Stimulated activated CD4-positive, alpha-beta T cell treated with anti-CD3 and anti-CD28 coated beads, Interleukin-15, amount 100 ng/mL, for 48 hours (primary cell): ENCODE data around the gene CCBE1.
"Not testable (repeated sequence)": the region's sequence is repeated elsewhere in the genome, so short reads cannot be mapped to it uniquely, and the experiment has no call there.

Experiments used
- DNase-seq, 2 donors: peaks; one replicate each; pipeline ENCODE4 v3.0.0-alpha.2; 2020; ENCODE audit warnings: low read depth in 2 of 2

Gene CCBE1

DNA sequence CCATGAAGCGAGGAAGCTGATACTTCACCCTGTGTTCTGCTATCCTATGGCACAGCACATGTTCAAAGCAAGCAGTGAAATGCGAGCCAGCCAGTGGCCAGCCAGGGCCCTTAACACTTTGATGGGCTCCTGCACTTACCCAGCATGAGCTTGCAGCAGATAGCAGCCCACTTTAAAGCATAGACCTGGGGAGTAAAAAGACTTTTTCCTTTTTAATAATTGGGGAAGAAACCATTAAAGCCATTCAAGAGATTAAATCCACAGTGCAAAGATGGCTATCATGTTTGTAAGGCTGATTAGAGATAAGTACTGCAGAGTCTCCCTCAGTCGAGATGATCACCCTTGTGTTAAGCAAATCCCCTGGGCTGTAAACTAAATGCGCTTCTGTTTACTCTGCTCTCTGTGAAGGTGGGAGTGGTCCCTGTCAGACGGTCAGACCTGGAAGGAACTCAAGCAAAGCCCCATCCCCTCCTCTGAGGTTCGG lies 15.7 kb downstream of the CCBE1 start:
- no peak for DNase-seq

DNA sequence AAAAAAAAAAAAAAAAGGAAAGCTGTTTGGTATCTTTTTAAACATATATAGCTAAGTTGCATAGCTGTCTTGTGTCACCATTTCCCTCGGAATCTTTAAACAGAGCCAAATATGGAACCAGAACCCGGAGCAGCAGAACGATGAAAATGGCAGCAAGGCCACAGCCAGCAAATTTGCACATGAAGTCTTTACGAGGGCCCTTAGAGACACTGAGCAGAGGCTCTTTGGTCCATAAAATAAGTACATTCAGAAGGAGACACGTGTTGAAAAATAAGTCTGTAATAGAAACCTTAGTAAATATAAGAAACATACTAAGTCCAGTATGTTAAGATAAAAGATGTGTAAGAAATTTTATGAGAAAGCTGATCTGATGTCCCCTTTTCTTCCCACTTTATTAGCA lies 16.2 kb downstream of the CCBE1 start:
- no peak for DNase-seq

DNA sequence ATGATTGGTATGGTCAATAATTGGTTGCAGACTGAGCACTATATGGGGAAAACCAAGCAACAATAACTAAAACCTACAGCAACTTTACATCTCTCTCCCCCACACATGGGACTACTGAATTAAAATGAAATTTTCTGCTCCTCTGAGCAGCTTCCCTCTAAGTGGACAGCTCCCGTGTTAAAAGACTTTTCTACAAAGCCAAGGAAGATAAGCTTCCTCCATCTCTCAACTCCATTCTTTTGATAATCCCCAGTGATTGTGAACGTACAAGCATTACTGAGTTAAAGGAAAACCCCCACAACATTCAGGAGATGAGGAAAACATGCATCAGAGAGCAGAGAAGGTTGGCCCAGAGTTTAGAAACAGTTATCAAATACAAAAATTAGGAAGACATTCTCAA lies 21.9 kb downstream of the CCBE1 start:
- no peak for DNase-seq

DNA sequence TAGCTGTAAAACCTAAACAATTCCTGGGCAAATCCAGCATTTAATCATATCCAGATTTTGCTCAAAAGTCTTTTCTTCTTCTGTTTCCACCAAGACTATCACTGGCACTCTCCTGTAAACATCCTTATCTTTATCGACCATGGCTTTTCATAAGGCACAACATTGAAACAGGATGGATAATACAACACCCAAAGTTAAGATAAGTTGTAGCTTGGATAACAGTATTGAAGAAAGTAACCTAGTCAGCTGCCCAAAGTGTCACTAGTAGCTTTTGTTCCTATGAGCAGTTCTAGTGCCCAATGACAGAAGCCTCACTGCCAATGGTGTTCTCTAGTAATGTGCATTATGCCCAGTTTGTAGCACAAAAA lies 22.3 kb downstream of the CCBE1 start:
- DNase-seq, result no peak

DNA sequence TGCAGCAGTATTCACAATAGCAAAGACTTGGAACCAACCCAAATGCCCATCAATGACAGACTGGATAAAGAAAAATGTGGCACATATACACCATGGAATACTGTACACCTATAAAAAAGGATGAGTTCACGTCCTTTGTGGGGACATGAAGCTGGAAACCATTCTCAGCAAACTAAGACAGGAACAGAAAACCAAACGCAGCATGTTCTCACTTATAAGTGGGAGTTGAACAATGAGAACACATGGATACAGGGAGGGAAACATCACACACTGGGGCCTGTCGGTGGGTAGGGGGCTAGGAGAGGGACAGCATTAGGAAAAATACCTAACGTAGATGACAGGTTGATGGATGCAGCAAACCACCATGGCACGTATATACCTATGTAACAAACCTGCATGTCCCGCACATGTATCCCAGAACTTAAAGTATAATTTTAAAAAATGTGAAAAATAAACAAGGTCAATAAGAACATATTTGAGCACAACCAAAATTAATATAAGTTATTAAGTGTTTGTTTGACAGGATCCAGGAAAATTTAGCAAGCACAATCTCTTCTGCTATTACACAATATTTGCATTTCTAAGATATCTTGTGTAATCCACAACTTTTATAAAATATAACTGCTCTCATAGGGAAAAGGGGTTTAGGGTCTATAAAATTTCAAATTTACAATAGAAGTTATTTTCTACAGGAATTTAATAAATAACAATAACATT lies 22.9 kb downstream of the CCBE1 start:
- no peak for DNase-seq

DNA sequence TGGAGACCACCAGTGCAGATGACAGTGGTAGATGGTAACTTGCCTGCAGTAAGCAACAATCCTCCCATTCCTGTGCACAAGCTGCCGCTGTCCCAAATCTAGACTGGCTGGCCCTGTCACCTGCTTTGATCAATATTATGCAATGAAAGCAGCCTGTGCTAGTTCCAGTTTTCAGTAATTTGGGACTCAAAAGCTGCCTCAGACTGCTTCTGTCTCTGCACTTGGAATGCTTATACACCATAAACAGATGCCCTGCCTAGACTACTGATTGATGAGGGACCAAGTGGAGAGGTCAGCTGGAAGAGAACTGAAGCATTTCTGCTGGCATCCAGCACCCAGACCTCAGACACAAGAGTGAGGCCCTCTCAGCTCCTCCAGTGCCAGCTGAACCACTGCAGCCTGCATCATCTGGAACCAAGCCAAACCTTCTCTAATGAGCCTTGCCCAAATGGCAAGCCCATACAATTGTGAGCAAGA lies 24.9 kb downstream of the CCBE1 start:
- DNase-seq, result no peak

DNA sequence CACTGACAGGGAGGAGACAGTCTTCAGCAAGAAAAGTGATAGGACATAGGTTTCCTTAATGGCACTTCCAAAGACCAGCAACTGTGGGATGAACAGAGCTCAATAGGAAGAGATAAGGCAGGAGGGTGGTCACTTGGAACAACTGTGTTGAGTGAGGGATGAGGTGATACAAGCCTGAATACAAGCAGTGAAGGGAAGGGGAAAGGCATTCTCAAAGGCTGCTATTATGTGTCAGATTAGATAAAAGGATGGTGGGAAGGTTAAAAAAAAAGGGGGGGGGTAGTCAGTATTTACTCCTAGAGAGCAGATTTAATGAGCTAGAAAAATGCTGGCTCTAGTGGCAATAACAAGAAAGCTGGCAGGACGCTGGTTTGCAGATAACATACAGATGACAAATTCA lies 25.7 kb downstream of the CCBE1 start:
- no peak for DNase-seq

DNA sequence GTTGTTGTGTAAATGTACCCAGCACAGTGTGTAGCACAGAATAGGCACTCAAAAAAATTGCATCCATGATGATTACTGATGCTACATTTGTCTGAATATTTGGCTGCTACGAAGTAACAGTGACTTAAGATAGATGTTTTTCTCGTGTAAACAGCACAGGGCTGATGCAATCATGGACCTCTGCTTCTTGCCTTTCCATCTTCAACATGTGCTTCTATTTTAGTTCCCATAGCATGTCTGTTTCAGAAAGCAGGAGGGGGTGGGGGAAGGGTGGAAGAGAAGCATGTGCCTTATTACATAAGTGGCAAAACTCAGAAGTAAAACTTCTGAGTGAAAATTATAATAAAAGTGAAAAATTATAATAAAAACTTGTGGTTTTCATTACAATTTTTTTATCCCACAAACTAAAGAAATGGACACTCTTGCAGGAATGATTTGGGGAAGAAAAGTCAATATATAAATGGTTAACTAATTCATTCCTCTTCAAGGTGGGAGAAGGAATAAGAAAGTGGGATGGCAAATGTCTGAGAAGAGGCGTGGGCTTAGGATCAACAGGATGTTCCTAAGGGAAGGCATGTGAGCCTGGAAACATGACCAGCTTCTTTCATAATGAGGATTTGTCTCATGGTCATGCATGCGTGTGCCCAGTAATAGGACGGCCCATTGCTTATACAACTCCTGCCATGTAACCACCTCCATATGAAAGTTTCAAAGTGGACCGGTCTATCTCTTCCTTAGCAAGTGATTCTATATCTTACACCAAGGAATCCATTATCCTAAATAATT lies 27.2 kb downstream of the CCBE1 start:
- DNase-seq, result no peak

DNA sequence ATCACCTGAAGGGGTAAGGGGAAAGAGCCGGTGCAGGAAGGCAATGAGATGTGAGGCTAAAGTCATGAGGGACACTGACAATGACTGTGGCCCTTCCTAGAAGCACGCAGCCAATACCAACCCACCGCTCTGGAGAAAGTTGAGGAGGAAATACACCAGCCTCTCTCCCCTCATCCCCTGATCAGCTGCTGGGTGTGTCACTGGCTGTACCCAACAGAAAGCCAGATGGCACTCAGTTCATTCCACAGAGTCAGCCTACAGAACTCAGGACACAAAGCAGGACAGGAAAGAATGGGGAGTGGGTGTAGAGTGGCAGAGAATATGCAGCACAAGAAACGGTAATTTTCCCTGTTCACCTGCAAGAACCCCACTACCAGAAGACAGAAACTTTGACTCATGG lies 29.7 kb downstream of the CCBE1 start:
- no peak for DNase-seq

DNA sequence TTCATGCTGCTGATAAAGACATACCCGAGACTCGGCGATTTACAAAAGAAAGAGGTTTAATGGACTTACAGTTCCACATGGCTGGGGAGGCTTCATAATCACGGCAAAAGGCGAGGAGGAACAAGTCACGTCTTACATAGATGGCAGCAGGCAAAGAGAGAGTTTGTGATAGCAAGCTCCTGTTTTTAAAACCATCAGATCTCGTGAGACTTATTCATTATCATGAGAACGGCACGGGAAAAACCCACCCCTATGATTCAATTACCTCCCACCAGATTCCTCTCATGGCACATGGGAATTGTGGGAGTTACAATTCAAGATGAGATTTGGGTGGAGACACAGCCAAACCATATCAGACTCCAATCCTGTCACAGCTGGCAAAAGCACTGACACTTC lies 31.2 kb downstream of the CCBE1 start:
- not testable (repeated sequence) for DNase-seq

DNA sequence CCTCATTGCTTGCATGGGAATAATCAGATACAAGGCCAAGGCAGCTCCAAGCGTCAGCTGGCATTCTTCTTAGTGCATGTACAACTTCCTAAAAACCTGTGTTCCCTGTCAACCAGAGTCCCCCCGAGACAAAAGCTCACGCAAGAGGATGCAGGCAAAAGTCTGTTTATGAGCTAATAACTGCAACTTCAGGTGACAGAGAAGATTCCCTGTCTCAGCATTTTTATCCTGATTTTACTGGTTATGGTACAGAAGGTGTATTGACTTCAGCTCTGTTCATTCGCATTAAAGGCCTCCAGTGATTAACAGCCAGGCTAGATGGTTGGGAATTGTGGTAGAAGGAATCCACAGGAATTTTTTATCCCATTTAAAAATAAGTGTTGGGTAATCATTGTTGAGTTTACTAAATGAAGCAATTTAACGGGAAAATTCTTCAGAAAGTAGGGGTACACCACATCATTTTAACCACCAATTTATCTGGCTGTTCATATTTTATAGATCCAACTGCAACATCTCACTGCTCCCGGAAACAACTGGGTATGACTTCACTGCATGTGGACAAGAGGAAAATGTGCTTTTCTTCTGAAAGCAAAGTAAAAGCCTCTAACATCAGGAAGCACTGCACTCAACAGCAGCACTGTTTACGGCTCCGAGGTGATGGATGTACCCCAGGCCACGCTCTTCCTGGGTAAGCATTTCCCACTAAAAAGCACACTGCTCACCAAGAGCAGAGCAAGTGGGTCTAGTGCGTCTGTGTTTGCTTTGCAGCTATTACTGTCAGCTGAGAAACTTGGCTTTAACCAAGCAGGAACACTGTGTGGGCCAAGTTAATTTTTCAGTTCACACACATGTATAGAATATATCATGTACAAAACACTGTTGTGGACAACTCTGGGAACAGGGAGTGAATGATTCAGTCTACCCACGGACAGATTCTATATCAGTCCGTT lies 31.9 kb downstream of the CCBE1 start:
- no peak for DNase-seq

DNA sequence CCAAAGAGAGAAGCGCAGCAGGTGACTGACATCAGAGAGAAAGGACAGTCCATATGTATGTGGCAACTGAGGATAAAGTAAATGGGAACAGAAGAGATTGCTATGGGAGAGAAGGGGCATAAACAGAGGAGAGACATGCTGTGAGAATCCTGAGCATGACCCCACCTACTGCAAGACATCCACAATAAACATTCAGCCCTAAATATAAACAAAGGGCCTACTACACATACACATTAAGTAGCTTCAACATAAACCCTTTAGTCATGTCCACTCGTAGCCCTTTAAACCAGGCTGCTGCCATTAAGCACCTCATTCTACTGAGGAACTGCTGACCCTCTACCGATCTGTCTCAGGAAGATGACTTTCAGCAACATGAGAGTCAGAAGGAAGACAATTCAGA lies 32.9 kb downstream of the CCBE1 start:
- no peak for DNase-seq

DNA sequence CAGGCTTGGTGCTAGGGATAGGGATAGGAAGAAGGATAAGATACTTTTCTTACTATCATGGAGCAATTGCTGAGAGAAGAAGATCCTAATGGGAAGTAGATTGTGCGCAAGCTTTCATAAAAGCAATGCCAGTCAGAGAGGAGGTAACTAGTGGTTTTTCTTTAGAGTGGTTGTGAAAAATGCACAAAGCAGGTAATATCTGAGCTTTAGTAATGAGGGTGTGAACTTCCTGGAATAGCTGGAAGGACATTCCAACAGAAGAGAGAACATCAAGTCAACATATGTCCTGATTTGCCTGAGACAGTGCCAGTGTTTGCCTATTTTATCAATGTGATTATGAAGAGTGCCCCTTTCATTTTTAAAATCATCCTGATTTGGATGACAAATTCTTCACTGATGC lies 34.1 kb downstream of the CCBE1 start:
- DNase-seq, result no peak

DNA sequence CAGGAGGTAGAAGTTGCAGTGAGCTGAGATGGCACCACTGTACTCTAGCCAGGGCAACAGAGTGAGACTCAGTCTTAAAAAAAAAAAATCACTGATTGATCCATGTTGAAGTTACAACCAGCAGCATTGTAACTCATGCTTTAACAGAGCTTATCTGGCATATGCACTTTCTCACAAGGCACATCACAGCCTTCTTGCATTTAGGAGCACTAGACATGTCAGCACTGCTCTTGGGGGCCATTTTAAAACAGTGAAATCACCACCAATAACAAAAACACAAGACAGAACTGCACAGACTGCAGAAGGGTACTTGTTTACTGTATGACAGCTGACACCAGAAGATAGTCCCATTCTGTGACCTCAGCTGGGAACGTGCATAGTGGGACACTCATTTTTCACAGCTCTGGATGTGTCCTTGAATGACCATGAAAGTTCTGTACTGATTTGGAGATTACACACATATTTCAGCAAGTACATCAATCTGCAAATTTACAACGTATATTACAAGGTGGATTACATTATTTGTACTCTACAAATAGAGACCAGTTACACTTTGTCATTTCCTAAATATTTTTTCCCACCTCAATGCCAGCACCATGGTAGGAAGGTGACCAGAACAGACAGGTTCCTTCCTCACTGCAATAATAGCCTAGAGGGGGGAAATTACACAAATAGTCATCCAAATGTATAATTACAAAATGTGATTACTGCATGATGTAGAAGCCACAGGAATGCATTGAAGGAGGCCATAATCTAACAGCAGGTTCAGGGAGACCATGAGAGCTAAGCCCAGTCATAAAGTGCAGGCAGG lies 35.1 kb downstream of the CCBE1 start:
- DNase-seq, result no peak

DNA sequence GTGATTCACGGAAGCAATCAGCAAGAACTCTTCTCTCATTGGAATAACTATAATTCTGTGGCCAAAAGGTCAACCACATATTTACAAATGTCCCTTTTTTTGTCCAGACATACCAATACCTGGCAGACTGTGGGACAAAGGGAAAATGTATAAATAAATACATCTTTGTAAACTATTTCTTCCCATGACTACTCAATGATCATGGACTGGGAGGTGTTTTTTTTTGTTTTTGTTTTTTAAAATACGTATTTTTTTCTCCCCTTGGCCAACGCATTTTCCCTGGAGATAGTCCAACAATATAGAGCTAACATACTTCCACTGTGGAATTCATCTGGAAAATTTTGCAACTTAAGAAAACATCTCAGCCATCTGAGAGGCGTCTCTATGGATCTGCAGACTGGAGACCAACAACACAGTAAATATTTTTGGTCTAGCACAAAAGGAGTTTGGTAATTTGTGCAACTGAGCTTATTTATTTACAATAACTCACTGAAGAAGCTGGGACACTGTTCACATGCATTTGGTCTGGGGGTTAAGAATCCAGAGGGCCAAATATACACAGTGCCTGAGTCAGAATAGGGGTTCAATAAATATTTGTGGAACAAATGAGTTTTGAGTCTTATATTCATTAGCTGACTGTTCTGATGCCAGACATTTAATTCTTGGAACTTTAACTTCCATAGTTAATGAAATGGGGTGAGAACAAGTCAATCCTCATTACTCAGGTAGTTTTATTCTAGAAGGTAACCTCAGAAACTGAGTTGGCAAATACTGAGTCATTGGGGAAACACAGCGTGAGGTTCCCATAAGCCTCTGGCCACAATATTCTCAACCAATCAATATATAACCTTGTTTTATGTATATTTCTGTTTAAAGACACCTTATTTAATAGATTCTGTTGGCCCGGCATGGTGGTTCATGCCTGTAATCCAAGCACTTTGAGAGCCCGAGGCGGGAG lies 36.2 kb downstream of the CCBE1 start:
- DNase-seq, result no peak

DNA sequence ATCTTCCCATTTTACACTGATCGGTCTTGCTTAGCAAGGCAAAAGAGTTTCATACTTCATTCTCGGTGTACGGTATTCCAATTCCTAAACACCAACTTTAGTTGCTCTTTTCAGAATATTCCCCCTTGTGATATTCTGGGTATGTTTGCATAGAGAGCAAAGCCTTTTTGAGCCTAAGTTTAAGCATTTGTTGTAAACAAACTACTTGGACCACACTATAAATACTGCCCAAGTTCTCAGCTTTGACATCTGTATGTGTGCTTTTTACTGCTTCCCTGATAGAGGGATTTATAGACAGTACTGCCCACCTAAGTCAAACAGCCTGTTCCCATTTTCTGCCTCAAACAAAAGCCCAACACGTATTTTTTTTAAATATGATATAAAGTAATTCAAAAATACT lies 36.9 kb downstream of the CCBE1 start:
- DNase-seq, result no peak

DNA sequence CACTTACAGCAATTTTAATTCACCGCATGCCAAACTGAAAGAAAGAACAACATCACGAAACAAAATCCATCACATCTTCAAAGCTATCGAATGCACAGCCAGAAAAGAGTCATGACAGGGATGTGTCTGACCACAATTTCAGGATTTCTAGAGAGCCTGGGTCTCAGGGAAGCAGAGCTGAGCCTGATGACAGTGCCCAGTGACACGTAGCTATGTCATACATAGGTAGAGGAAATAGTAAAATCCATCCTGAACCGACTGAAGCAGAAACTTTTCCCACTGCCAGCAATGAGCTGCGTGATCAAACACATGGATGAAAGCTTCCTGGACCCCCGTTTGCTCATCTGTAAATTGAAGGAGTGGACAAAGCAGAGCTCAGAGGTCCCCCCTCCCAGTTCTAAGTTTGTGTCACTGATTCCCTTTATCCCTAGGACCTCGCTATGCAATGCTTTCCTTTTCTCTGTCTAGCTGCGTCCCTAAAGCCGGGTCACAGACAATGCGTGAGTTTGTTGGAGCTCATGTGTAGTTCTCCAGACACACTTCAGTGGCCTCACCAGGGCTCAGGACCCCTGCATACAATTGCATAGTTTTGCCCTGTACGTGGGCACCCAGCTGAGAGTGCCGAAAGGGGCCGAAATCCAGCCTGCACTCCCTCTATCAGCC lies 37.6 kb downstream of the CCBE1 start:
- DNase-seq, result no peak

DNA sequence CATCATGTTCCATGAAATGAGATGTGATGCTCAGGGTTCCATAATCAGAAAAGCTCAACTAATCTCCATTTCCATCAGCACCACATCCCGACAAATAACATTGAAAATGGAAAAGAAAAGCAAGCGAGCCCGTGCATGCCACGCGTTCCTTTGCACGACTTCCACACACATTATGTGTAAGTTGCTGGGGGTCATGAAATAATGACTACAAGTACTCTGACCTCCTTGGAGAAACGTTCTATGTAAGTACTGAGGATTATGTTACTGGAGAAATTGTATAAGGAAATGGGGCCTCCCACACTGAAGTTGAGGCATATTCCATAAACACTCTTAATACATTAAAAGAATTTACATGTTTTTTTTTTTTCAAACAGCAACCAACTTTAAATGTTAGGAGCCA lies 38.3 kb downstream of the CCBE1 start:
- DNase-seq, result no peak

DNA sequence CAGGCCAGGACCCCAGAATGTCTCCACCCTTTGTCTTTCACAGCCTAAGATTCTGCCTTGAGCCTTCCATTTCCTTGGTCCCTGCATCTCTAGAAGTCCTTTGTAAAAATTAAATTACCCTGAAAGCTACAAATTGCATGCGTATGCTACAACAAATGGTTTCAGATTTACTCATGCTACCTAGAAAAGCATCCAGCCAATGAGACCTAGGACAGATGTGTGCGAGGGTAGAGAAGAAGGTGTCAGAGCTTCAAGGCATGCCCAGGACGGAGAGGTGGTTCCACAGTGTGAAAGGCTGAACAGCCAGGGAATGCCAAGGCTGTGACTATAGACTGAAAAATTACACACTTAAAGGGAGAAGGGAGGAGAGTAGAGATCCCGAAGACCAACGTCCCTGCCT lies 40.2 kb downstream of the CCBE1 start:
- DNase-seq, result no peak
